Neural cell (in vitro differentiated cells): Measurements from ENCODE around the gene CRK. TPM values are rescaled to one million over a fixed set of nuclear protein-coding genes. Genes with fewer than 3 reads are reported as not detected.

Source experiments
- H2AFZ ChIP-seq: fragments of 200-600, 300-800 bp; sonication (generic), shearing (Covaris generic); 2 replicates; pipeline ENCODE4 v1.6.0; 2014; ENCODE audit warnings: low read depth, mild to moderate bottlenecking, antibody characterized with exemption, low read length, moderate library complexity
- H3F3A ChIP-seq: fragments of 200-600 bp; shearing (Covaris generic); 2 replicates; pipeline ENCODE4 v1.6.1; 2016; ENCODE audit warnings: mild to moderate bottlenecking, moderate library complexity, mixed read lengths, antibody characterized with exemption, low read length; ENCODE audit not compliant: insufficient read depth, poor library complexity, severe bottlenecking
- H3K27ac ChIP-seq: fragments of 200-600, 300-800 bp; sonication (generic), shearing (Covaris generic); 2 replicates; pipeline ENCODE4 v1.5.1; 2014; ENCODE audit warnings: mild to moderate bottlenecking, low read length, moderate library complexity
- H3K27me3 ChIP-seq: fragments of 300-800, 200-600 bp; sonication (generic), shearing (Covaris generic); 2 replicates; pipeline ENCODE4 v1.6.0; 2014; ENCODE audit warnings: mild to moderate bottlenecking, low read depth, low read length, moderate library complexity; ENCODE audit not compliant: insufficient read depth
- H3K36me3 ChIP-seq: fragments of 300-800, 200-600 bp; sonication (generic), shearing (Covaris generic); 2 replicates; pipeline ENCODE4 v1.5.1; 2014; ENCODE audit warnings: mild to moderate bottlenecking, antibody characterized with exemption, low read length, moderate library complexity; ENCODE audit not compliant: insufficient read depth
- H3K4me2 ChIP-seq: fragments of 300-800, 200-600 bp; sonication (generic), shearing (Covaris generic); 2 replicates; pipeline ENCODE4 v1.6.0; 2014; ENCODE audit warnings: mild to moderate bottlenecking, low read length
- H3K4me3 ChIP-seq: fragments of 300-800, 200-600 bp; sonication (generic), shearing (Covaris generic); 2 replicates; pipeline ENCODE4 v1.5.1; 2014; ENCODE audit warnings: mild to moderate bottlenecking, low read length, moderate library complexity
- H3K79me2 ChIP-seq: fragments of 200-600 bp; shearing (Covaris generic); replicated peaks from 2 replicates; pipeline ENCODE4 v1.6.0; 2014; ENCODE audit warnings: mild to moderate bottlenecking, low read length, moderate library complexity; ENCODE audit not compliant: insufficient read depth
- H3K9ac ChIP-seq: fragments of 300-800, 200-600 bp; sonication (generic), shearing (Covaris generic); 2 replicates; pipeline ENCODE4 v1.6.1; 2016; ENCODE audit warnings: mild to moderate bottlenecking, low read length, mixed read lengths
- H3K9me2 ChIP-seq: fragments of 200-600 bp; shearing (Covaris generic); 2 replicates; pipeline ENCODE4 v1.6.1; 2016; ENCODE audit warnings: mild to moderate bottlenecking, low read length, mixed read lengths; ENCODE audit not compliant: insufficient read depth
- H3K9me3 ChIP-seq: fragments of 200-600, 300-800 bp; sonication (generic), shearing (Covaris generic); 2 replicates; pipeline ENCODE4 v1.6.1; 2016; ENCODE audit warnings: mild to moderate bottlenecking, mixed run types, low read length, moderate library complexity, mixed read lengths
- H4K20me1 ChIP-seq: fragments of 200-600 bp; shearing (Covaris generic); 2 replicates; pipeline ENCODE4 v1.6.1; 2016; ENCODE audit warnings: mild to moderate bottlenecking, mixed run types; ENCODE audit not compliant: insufficient read depth
- EP300 ChIP-seq: fragments of 450-650 bp; conservative IDR thresholded peaks from 2 replicates; pipeline ENCODE4 v1.6.1; 2014; ENCODE audit warnings: antibody characterized with exemption, mild to moderate bottlenecking, moderate library complexity; ENCODE audit not compliant: poor library complexity, severe bottlenecking
- EZH2 ChIP-seq: fragments of 200-600, 300-800 bp; shearing (Covaris generic), sonication (generic); IDR thresholded peaks from 2 replicates; pipeline ENCODE4 v1.6.1; 2014; ENCODE audit warnings: antibody characterized with exemption, low read length, borderline replicate concordance, mild to moderate bottlenecking; ENCODE audit not compliant: insufficient read depth, poor library complexity, severe bottlenecking
- MXI1 ChIP-seq: fragments of 450-650 bp; conservative IDR thresholded peaks from 2 replicates; pipeline ENCODE4 v1.6.1; 2014; ENCODE audit warnings: antibody characterized with exemption, mild to moderate bottlenecking; ENCODE audit not compliant: poor library complexity, severe bottlenecking
- POLR2AphosphoS5 ChIP-seq: IDR thresholded peaks from 2 replicates; pipeline ENCODE4 v1.6.1; 2012
- RAD21 ChIP-seq: fragments of 450-650 bp; conservative IDR thresholded peaks from 2 replicates; pipeline ENCODE4 v1.6.1; 2014; ENCODE audit warnings: antibody characterized with exemption, mild to moderate bottlenecking, moderate library complexity
- SMC3 ChIP-seq: fragments of 450-650 bp; conservative IDR thresholded peaks from 2 replicates; pipeline ENCODE4 v1.6.1; 2014; ENCODE audit warnings: antibody characterized with exemption, mild to moderate bottlenecking, moderate library complexity; ENCODE audit not compliant: poor library complexity
- TAF1 ChIP-seq: IDR thresholded peaks from 2 replicates; pipeline ENCODE4 v1.6.1; 2012; ENCODE audit warnings: low read depth
- polyA plus RNA-seq: library from polyadenylated mRNA; depleted of rRNA; stranded (reverse); fragments of >200 nt; gene quantifications from 2 replicates; pipeline ENCODE4 v1.2.3, GENCODE V29; 2014
- TF ChIP-seq, protein P1 (sequence below): fragments of 450-650 bp; IDR thresholded peaks from 2 replicates; pipeline ENCODE4 v1.5.1; 2014; ENCODE audit warnings: antibody characterized with exemption, mild to moderate bottlenecking, moderate library complexity; ENCODE audit not compliant: poor library complexity, severe bottlenecking
- TF ChIP-seq, protein P2 (sequence below): IDR thresholded peaks from 2 replicates; pipeline ENCODE4 v1.6.1; 2012; ENCODE audit warnings: borderline replicate concordance

CRK gene
- polyA plus RNA-seq, 1 donor from 2014 or later, result 111 TPM

DNA sequence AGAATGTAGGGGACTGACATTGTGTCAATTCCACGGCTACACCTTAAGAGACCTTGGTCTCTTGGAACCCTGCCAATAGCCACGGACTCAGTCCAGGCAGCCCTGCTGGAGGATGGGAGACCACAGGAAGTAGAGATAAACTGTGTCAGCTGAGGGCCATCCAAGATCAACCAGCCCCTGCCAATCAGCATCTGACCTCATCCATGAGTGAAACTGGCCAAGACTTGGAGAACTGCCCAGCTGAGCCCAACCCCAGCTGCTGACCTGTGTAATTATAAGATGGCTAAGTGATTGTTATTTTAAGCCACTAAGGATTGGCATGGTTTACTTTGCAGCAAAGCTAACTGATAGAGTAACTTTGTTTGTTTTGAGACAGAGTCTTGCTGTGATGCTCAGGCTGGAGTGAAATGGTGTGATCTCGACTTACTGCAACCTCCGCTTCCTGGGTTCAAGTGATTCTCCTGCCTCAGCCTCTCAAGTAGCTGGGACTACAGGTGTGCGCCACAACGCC is 42.7 kb downstream of the CRK start:
- H3K27me3 ChIP-seq, result no peaks in the 10 kb centered on the region
- no peak overlapping the region for H3K4me3 ChIP-seq
- TF ChIP-seq, protein P1, sequence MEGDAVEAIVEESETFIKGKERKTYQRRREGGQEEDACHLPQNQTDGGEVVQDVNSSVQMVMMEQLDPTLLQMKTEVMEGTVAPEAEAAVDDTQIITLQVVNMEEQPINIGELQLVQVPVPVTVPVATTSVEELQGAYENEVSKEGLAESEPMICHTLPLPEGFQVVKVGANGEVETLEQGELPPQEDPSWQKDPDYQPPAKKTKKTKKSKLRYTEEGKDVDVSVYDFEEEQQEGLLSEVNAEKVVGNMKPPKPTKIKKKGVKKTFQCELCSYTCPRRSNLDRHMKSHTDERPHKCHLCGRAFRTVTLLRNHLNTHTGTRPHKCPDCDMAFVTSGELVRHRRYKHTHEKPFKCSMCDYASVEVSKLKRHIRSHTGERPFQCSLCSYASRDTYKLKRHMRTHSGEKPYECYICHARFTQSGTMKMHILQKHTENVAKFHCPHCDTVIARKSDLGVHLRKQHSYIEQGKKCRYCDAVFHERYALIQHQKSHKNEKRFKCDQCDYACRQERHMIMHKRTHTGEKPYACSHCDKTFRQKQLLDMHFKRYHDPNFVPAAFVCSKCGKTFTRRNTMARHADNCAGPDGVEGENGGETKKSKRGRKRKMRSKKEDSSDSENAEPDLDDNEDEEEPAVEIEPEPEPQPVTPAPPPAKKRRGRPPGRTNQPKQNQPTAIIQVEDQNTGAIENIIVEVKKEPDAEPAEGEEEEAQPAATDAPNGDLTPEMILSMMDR, result no peak
- no peak for TF ChIP-seq EZH2
- TF ChIP-seq RAD21, result no peak
- TF ChIP-seq POLR2AphosphoS5, result no peak
- TF ChIP-seq, protein P2, sequence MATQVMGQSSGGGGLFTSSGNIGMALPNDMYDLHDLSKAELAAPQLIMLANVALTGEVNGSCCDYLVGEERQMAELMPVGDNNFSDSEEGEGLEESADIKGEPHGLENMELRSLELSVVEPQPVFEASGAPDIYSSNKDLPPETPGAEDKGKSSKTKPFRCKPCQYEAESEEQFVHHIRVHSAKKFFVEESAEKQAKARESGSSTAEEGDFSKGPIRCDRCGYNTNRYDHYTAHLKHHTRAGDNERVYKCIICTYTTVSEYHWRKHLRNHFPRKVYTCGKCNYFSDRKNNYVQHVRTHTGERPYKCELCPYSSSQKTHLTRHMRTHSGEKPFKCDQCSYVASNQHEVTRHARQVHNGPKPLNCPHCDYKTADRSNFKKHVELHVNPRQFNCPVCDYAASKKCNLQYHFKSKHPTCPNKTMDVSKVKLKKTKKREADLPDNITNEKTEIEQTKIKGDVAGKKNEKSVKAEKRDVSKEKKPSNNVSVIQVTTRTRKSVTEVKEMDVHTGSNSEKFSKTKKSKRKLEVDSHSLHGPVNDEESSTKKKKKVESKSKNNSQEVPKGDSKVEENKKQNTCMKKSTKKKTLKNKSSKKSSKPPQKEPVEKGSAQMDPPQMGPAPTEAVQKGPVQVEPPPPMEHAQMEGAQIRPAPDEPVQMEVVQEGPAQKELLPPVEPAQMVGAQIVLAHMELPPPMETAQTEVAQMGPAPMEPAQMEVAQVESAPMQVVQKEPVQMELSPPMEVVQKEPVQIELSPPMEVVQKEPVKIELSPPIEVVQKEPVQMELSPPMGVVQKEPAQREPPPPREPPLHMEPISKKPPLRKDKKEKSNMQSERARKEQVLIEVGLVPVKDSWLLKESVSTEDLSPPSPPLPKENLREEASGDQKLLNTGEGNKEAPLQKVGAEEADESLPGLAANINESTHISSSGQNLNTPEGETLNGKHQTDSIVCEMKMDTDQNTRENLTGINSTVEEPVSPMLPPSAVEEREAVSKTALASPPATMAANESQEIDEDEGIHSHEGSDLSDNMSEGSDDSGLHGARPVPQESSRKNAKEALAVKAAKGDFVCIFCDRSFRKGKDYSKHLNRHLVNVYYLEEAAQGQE, result no peak
- no peak for TF ChIP-seq MXI1
- no peak for TF ChIP-seq TAF1
- no peak for TF ChIP-seq EP300
- TF ChIP-seq SMC3, result no peak
- H3K4me2 ChIP-seq, result no peak overlapping the region
- no peak overlapping the region for H3K27ac ChIP-seq
- no peaks in the 10 kb centered on the region for H3K9me2 ChIP-seq
- no peaks in the 10 kb centered on the region for H4K20me1 ChIP-seq
- no peaks in the 10 kb centered on the region for H3K36me3 ChIP-seq
- H3F3A ChIP-seq, result no peaks in the 10 kb centered on the region
- H3K9ac ChIP-seq, result no peak overlapping the region
- H2AFZ ChIP-seq, result no peak overlapping the region
- H3K79me2 ChIP-seq, result no peaks in the 10 kb centered on the region
- no peaks in the 10 kb centered on the region for H3K9me3 ChIP-seq

DNA sequence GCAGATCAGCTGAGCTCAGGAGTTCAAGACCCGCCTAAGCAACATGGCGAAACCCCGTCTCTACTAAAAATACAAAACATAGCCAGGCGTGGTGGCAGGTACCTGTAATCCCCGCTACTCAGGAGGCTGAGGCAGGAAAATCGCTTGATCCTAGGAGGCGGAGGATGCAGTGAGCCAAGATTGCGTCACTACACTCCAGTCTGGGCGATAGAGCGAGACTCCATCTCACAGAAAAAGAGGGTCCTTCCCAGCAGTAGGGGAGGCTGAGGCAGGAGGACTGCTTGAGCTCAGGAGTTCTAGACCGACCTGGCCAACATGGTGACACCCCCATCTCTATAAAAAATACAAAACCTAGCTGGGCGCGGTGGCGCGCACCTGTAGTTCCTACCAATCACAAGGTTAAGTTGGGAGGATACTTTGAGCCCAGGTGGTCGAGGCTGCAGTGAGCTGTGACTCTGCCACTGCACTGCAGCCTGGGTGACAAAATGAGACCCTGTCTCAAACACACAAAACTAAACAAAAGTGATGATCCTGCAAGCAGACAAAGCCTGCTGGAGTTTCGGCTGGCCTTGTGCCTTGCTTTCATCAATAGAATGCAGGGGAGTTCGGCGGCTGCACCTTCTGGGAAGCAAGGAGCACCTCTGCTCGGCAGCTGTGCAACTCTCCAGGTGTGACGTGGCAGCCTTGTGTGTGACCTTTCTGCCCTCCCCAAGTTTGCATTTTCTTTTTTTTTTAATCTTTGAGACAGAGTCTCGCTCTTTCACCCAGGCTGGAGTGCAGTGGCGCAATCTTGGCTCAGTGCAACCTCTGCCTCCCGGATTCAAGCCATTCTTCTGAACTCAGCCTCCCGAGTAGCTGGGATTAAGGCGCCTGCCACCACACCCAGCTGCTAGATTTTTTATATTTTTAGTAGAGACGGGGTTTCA is 43.6 kb downstream of the CRK start:
- H3K4me2 ChIP-seq, result no peak overlapping the region
- no peaks in the 10 kb centered on the region for H3K27me3 ChIP-seq
- TF ChIP-seq POLR2AphosphoS5 (no peak), RAD21 (no peak), MXI1 (no peak), TAF1 (no peak), SMC3 (no peak), EP300 (no peak), EZH2 (no peak)
- TF ChIP-seq, protein P1, result no peak
- TF ChIP-seq, protein P2, result no peak

More for the DNA sequence above, 43.6 kb downstream of the CRK start:
- no peaks in the 10 kb centered on the region for H3F3A ChIP-seq
- no peaks in the 10 kb centered on the region for H3K36me3 ChIP-seq
- H3K27ac ChIP-seq, result no peak overlapping the region
- no peak overlapping the region for H3K9ac ChIP-seq
- no peaks in the 10 kb centered on the region for H3K9me3 ChIP-seq
- no peaks in the 10 kb centered on the region for H3K9me2 ChIP-seq
- H4K20me1 ChIP-seq, result no peaks in the 10 kb centered on the region
- H2AFZ ChIP-seq, result no peak overlapping the region
- H3K4me3 ChIP-seq, result no peak overlapping the region
- H3K79me2 ChIP-seq, result no peaks in the 10 kb centered on the region
